Measurements from ENCODE around the gene GRIN3A.

The GRIN3A gene

DNA sequence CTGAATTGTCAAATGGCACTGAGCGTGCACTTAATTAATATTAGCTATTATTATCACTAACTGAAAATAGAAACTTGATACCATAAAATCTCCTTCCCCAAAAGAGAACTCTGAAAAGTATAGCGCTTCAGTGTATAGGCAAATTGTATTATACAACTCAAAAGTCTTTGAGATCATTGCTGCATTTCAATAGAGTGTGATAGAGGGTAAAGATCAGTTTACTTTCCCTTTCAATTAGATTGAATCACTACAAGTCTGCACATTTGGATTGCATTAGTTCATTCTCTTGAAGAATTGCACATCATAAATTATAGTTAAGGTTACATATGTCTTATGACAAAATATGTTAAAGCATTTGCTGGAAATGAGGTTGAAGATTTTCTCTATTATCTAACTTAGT is 13.4 kb upstream of the GRIN3A start:
- DNase-seq, result no peak
- TF ChIP-seq, protein P1, sequence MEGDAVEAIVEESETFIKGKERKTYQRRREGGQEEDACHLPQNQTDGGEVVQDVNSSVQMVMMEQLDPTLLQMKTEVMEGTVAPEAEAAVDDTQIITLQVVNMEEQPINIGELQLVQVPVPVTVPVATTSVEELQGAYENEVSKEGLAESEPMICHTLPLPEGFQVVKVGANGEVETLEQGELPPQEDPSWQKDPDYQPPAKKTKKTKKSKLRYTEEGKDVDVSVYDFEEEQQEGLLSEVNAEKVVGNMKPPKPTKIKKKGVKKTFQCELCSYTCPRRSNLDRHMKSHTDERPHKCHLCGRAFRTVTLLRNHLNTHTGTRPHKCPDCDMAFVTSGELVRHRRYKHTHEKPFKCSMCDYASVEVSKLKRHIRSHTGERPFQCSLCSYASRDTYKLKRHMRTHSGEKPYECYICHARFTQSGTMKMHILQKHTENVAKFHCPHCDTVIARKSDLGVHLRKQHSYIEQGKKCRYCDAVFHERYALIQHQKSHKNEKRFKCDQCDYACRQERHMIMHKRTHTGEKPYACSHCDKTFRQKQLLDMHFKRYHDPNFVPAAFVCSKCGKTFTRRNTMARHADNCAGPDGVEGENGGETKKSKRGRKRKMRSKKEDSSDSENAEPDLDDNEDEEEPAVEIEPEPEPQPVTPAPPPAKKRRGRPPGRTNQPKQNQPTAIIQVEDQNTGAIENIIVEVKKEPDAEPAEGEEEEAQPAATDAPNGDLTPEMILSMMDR (IDR thresholded peaks at IDR 0.05; ENCODE audit: low read depth, low read length), result no peak
- Histone ChIP-seq H3K4me3 (ENCODE audit: low read depth, low read length) (no peak overlapping the region), H3K27me3 (no peaks in the 10 kb centered on the region), H3K4me1 (no peaks in the 10 kb centered on the region), H3K9me3 (no peaks in the 10 kb centered on the region), H3K36me3 (no peaks in the 10 kb centered on the region)

DNA sequence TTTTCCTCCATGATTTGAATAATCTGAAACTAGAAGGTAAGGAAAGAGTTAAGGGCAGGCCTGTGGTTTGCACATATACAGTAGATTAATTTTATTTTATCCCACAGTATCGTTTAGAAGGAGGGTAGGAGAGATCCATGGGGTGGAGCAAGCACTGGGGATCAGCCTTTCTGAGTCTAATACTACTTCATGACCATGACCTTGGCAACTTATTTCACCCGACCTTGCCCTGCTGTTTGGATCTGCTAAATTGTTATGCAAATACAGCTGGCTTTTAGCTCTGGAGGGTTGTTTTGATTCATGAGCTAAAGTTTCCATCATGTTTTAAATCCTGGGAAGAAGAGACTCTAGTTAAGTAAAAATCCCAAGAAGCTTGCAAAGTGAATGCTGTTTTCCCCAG is 864 bp upstream of the GRIN3A start:
- DNase-seq, result no peak
- Histone ChIP-seq H3K36me3 (no peaks in the 10 kb centered on the region), H3K27me3 (peaks cover 50% of the 10 kb centered on the region), H3K4me3 (ENCODE audit: low read depth, low read length) (no peak overlapping the region), H3K4me1 (no peaks in the 10 kb centered on the region), H3K9me3 (no peaks in the 10 kb centered on the region)
- TF ChIP-seq, protein P1 (IDR thresholded peaks at IDR 0.05; ENCODE audit: low read depth, low read length), result no peak

DNA sequence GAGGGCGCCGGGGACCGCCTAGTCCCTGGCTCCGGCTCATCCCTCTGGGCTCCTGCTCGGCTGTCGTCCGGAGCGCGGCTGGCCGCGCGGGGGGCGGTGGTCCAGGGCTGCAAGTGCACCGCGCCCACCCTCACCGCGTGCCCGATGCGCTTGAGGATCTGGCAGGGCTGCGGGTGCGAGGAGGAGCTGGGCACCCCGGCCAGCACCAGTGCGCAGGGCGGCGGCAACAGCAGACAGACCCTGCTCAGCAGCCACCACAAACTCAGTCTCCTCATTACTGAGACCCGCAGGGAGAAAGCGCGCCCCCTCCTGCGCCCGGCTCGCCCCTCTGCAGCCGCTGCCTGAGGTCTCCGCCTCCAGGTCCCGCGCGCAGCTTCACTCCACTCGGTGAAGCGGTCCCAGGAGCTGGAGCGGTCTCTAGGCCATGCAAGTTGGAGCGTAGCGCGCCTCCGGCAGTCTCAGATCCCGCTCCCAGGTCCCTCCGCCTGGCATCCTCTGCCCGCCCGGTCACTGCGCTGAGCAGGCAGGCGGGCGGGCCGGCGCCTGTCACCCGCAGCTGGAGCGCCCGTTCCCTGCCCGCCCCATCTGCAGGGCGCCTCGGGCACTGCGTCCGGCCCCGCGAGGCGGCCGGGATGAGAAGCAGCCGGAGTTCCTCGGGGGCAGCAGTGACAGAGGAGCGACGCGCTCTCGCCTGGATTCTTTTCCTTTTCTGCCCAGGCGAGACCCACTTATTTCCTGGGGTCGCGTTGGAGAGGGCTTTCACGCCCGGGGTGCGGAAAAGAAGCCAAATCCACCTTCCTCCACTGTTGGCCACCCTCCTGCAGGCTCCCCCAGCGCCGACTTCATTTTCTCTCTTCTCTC is 512 bp downstream of the GRIN3A start:
- TF ChIP-seq, protein P1 (IDR thresholded peaks at IDR 0.05; ENCODE audit: low read depth, low read length), result no peak
- Histone ChIP-seq H3K27me3 (peaks cover 50% of the 10 kb centered on the region), H3K36me3 (no peaks in the 10 kb centered on the region), H3K9me3 (no peaks in the 10 kb centered on the region), H3K4me1 (no peaks in the 10 kb centered on the region), H3K4me3 (ENCODE audit: low read depth, low read length) (peak overlapping the region; percentile 35)
- peak; percentile 32 for DNase-seq

DNA sequence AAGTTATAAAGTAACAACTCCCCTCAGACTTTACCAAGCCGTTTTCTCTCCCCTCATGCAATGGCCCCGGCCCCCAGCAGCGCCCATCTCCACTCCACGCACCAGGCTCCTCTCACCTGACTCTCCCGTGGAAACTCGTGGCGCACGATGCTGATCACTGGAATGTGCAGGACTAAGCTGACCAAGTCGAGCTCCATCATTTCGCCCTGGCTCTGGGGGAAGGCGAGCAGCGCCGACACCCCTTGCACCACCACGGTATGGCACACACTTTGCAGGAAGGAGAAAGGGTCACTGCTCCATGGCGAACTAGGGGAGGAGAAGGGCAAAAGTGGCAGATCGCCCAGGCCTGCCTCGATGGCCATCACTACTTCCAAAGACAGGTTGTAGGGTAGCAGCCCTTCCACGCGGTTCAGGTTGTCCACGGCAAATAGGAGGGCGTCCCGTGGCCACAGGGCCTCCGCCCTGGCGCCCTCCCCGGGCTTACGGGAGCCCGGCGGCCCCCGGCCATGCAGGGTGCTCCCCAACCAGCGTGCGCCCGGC is 1.2 kb downstream of the GRIN3A start:
- Histone ChIP-seq H3K27me3 (peaks cover 50% of the 10 kb centered on the region), H3K9me3 (no peaks in the 10 kb centered on the region), H3K36me3 (no peaks in the 10 kb centered on the region), H3K4me3 (ENCODE audit: low read depth, low read length) (no peak overlapping the region), H3K4me1 (no peaks in the 10 kb centered on the region)
- TF ChIP-seq, protein P1 (IDR thresholded peaks at IDR 0.05; ENCODE audit: low read depth, low read length), result no peak
- DNase-seq, result no peak

DNA sequence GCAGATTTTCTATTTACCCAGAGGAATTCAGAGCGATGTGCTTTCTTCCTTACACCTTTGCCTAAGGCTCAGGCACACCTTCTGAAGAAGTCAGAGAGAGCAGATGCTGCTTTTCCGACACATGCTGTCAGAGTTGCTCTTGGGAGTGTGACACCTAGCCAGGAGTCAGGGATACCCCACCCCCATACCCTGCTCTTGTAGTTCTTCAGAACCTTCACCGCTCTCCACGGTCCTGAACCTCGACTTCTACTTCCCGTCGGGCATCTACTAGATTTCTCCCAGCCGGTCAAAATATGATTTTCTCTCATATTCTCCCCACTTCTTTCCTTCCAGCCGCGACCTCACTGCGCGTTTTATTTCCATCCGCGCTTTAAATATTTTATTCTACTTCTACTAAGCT is 1.7 kb downstream of the GRIN3A start:
- peaks cover 50% of the 10 kb centered on the region for H3K27me3 ChIP-seq
- DNase-seq, result no peak
- no peaks in the 10 kb centered on the region for H3K4me1 ChIP-seq

More for the DNA sequence above, 1.7 kb downstream of the GRIN3A start:
- Histone ChIP-seq H3K9me3 (no peaks in the 10 kb centered on the region), H3K36me3 (no peaks in the 10 kb centered on the region), H3K4me3 (ENCODE audit: low read depth, low read length) (no peak overlapping the region)
- TF ChIP-seq, protein P1 (IDR thresholded peaks at IDR 0.05; ENCODE audit: low read depth, low read length), result no peak

Measured in BE2C (cell line).